Peyer's patch (tissue), 4 donors: ENCODE measurements around the gene USP4. TPM values are rescaled to one million over a fixed set of nuclear protein-coding genes. Genes with fewer than 3 reads are reported as not detected.

Experiments
- DNase-seq, 3 donors: peaks; one replicate each; pipeline ENCODE4 v3.0.0-alpha.2; 2017 to 2019
- H3K27ac ChIP-seq, 4 donors: fragments of 200-600 bp; sonication (generic); one replicate each; pipeline ENCODE4 v1.5.1; 2016 to 2019
- H3K27me3 ChIP-seq, 2 donors: fragments of 200-600 bp; sonication (generic); one replicate each; pipeline ENCODE4 v1.5.1; 2019
- H3K36me3 ChIP-seq, 3 donors: fragments of 200-600 bp; sonication (generic); one replicate each; pipeline ENCODE4 v1.5.1; 2016 to 2019
- H3K4me1 ChIP-seq, 4 donors: fragments of 200-600 bp; sonication (generic); one replicate each; pipeline ENCODE4 v1.5.1; 2016 to 2019
- H3K4me3 ChIP-seq, 4 donors: fragments of 200-600 bp; sonication (generic); 1 replicate in 3 of 4; 2 replicates in 1 of 4; pipeline ENCODE4 v1.5.1; 2016 to 2019; ENCODE audit warnings: mild to moderate bottlenecking in 1 of 4
- H3K9me3 ChIP-seq, 4 donors: fragments of 200-600 bp; sonication (generic); one replicate each; pipeline ENCODE4 v1.5.1; 2016 to 2019; ENCODE audit warnings: mild to moderate bottlenecking in 1 of 4
- POLR2A ChIP-seq, 2 donors: fragments of 450-650 bp; IDR thresholded peaks; one replicate each; pipeline ENCODE4 v1.5.1; 2017; ENCODE audit warnings: antibody characterized with exemption in 2 of 2, mild to moderate bottlenecking in 2 of 2, moderate library complexity in 2 of 2
- total RNA-seq, 4 donors: library from RNA; depleted of rRNA; stranded (reverse); fragments of >200 nt; gene quantifications; one replicate each; pipeline ENCODE4 v1.1.0, GENCODE V29; 2016
- TF ChIP-seq, protein P1 (sequence below), 6 experiments: fragments of 450-650 bp in 4 of 6; fragments of 200-600 bp in 2 of 6; sonication (generic) in 1 of 6; IDR thresholded peaks; one replicate each; pipeline ENCODE4 v1.5.1; 2017 to 2019; ENCODE audit warnings: antibody characterized with exemption in 6 of 6, mild to moderate bottlenecking in 3 of 6, moderate library complexity in 1 of 6

Gene USP4
- total RNA-seq, 4 donors from 2014 or later, result 26.3 to 106 (median 47.5) TPM

DNA sequence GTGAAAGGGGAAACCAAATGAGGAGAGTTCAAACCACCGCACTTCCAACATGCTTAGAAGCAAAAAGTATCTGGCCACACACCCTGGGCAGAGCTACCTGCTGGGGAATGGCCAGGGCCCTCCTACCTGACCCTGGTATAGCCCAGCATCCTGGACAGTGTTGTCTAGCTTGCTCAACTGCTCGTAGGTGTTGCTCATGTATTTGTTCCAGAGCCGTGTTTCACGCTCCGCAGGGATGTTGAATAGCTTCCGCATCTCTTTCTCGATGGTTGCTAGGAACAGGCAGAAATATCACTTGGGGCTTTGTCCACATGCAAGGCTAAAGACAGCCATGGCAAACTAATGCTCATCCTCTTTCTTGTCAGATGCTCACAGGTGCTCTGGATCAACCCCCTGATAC is 15.1 kb downstream of the USP4 start:
- Histone ChIP-seq H3K9me3 (no peaks in the 10 kb centered on the region), H3K4me3 (no peak overlapping the region), H3K36me3 (peaks cover 0 to 99% (median 0%) of the 10 kb centered on the region in 3 donors), H3K4me1 (no peaks in the 10 kb centered on the region), H3K27me3 (no peaks in the 10 kb centered on the region), H3K27ac (no peak overlapping the region)
- DNase-seq, result no peak
- TF ChIP-seq, protein P1, sequence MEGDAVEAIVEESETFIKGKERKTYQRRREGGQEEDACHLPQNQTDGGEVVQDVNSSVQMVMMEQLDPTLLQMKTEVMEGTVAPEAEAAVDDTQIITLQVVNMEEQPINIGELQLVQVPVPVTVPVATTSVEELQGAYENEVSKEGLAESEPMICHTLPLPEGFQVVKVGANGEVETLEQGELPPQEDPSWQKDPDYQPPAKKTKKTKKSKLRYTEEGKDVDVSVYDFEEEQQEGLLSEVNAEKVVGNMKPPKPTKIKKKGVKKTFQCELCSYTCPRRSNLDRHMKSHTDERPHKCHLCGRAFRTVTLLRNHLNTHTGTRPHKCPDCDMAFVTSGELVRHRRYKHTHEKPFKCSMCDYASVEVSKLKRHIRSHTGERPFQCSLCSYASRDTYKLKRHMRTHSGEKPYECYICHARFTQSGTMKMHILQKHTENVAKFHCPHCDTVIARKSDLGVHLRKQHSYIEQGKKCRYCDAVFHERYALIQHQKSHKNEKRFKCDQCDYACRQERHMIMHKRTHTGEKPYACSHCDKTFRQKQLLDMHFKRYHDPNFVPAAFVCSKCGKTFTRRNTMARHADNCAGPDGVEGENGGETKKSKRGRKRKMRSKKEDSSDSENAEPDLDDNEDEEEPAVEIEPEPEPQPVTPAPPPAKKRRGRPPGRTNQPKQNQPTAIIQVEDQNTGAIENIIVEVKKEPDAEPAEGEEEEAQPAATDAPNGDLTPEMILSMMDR (IDR thresholded peaks at IDR 0.05), result no peak
- no peak for TF ChIP-seq POLR2A (IDR thresholded peaks at IDR 0.05)

- no peaks in the 10 kb centered on the region for H3K27me3 ChIP-seq
- no peak overlapping the region for H3K4me3 ChIP-seq
- H3K36me3 ChIP-seq, result peaks cover 0 to 89% (median 0%) of the 10 kb centered on the region in 3 donors
- DNase-seq, result no peak
- H3K27ac ChIP-seq, result no peak overlapping the region
- TF ChIP-seq, protein P1 (IDR thresholded peaks at IDR 0.05), result no peak
- TF ChIP-seq POLR2A (IDR thresholded peaks at IDR 0.05), result no peak
- H3K4me1 ChIP-seq, result no peaks in the 10 kb centered on the region
- H3K9me3 ChIP-seq, result no peaks in the 10 kb centered on the region
These were observed 23.0 kb downstream of the USP4 start for GRCh38 chr3:49316696-49317457.

DNA sequence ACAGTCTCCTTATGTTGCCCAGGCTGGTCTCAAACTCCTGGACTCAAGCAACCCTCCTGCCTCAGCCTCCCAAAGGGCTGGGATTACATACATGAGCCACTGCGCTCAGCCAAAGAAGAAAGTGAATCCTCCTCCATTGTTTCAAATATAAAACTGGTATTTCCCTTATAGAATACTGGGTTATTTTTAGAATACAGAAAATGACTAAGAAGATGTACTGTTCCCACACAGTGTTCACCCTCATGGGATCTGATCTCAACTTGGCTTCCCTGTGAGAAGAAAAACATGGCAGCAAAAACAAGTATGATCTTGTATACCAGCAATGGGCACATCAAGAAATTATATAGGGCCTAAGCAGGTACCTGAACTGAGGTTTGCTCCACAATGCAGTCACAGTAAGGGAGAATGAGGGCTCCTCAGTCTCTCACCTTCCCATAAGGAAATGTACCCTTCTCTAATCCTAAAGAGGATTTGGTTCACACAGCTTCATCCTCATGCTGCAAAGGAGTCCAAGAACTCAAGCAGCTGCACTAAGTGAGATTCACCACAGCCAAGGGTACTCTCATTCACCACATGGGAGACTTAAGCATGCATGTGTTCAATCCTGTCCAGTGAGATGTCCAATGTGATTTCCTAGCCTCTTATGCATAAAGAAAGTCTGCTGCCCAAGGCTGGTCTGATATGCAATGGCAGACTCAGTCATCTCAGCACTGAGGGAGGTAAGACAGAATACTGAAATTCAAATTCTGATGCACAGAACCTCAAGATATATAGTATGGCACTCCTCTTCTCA is 25.8 kb downstream of the USP4 start:
- no peaks in the 10 kb centered on the region for H3K9me3 ChIP-seq
- DNase-seq, result no peak
- no peaks in the 10 kb centered on the region for H3K4me1 ChIP-seq
- peaks cover 0 to 87% (median 0%) of the 10 kb centered on the region in 3 donors for H3K36me3 ChIP-seq
- H3K27ac ChIP-seq, result no peak overlapping the region
- TF ChIP-seq POLR2A (IDR thresholded peaks at IDR 0.05), result no peak
- TF ChIP-seq, protein P1 (IDR thresholded peaks at IDR 0.05), result no peak
- no peaks in the 10 kb centered on the region for H3K27me3 ChIP-seq
- no peak overlapping the region for H3K4me3 ChIP-seq

- H3K4me3 ChIP-seq, result no peak overlapping the region
- no peak overlapping the region for H3K27ac ChIP-seq
- H3K9me3 ChIP-seq, result no peaks in the 10 kb centered on the region
- peaks cover 0 to 87% (median 0%) of the 10 kb centered on the region in 3 donors for H3K36me3 ChIP-seq
- no peak for DNase-seq
- no peak for TF ChIP-seq POLR2A (IDR thresholded peaks at IDR 0.05)
- TF ChIP-seq, protein P1 (IDR thresholded peaks at IDR 0.05), result no peak
- H3K27me3 ChIP-seq, result no peaks in the 10 kb centered on the region
- no peaks in the 10 kb centered on the region for H3K4me1 ChIP-seq
These were observed 28.6 kb downstream of the USP4 start for GRCh38 chr3:49311283-49311682.

DNA sequence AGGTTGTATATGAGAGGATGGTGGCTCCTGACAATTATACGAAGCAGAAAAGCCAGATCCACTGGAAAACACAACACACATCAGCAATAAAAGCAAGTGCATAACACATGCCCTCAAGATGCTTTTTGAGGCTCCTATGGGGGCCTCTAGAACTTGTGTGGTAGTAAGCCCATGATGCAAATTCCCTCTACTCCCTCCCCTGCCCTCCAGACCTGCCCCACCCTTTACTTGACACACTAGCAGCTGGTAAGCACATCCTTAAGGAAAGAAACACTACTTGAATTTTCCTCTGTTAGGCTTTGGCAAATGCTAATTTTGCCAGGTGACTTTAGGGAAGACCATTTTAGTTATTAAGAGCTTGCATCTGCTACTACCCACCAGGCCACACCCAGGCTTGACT is 29.2 kb downstream of the USP4 start:
- Histone ChIP-seq H3K9me3 (no peaks in the 10 kb centered on the region), H3K27ac (no peak overlapping the region), H3K4me3 (no peak overlapping the region), H3K36me3 (peaks cover 0 to 86% (median 0%) of the 10 kb centered on the region in 3 donors), H3K27me3 (no peaks in the 10 kb centered on the region), H3K4me1 (no peaks in the 10 kb centered on the region)
- no peak for TF ChIP-seq POLR2A (IDR thresholded peaks at IDR 0.05)
- TF ChIP-seq, protein P1 (IDR thresholded peaks at IDR 0.05), result no peak
- no peak for DNase-seq
